KG1 (cell line): ENCODE results near the gene SULT2B1.
A peak's percentile ranks its signal among the peaks of the same experiment; 100 is the strongest.
"Not testable (repeated sequence)": the region's sequence is repeated elsewhere in the genome, so short reads cannot be mapped to it uniquely, and the experiment has no call there.

Source experiments
- DNase-seq: peaks from one replicate; lab custom pipeline; 2025; lab: John Stamatoyannopoulos, UW

SULT2B1 gene

GRCh38 chr19:48558018-48558684 lies 6.2 kb downstream of the SULT2B1 start:
- no peak for DNase-seq

GRCh38 chr19:48560095-48560530 lies 8.1 kb downstream of the SULT2B1 start:
- no peak for DNase-seq

- no peak for DNase-seq
Observed at GRCh38 chr19:48561412-48561811, 9.4 kb downstream of the SULT2B1 start.

- no peak for DNase-seq
Observed at GRCh38 chr19:48565090-48565489, 13.1 kb downstream of the SULT2B1 start.

- DNase-seq, result no peak
Observed at GRCh38 chr19:48568345-48568886, 16.4 kb downstream of the SULT2B1 start.

GRCh38 chr19:48569814-48570213 lies 17.8 kb downstream of the SULT2B1 start:
- DNase-seq, result no peak

- no peak for DNase-seq
Observed at GRCh38 chr19:48571378-48572162, 19.6 kb downstream of the SULT2B1 start.

GRCh38 chr19:48573163-48573505 lies 21.2 kb downstream of the SULT2B1 start:
- no peak for DNase-seq

GRCh38 chr19:48575931-48576622 lies 24.1 kb downstream of the SULT2B1 start:
- no peak for DNase-seq

- DNase-seq, result not testable (repeated sequence)
Observed at GRCh38 chr19:48577908-48578307, 25.9 kb downstream of the SULT2B1 start.

- DNase-seq, result no peak
Observed at GRCh38 chr19:48578891-48579290, 26.9 kb downstream of the SULT2B1 start.

GRCh38 chr19:48582168-48582567 lies 30.2 kb downstream of the SULT2B1 start:
- no peak for DNase-seq

- no peak for DNase-seq
Observed at GRCh38 chr19:48587387-48587786, 35.4 kb downstream of the SULT2B1 start.

- DNase-seq, result peak; percentile 88
Observed at GRCh38 chr19:48588670-48589401, 36.9 kb downstream of the SULT2B1 start.

GRCh38 chr19:48591021-48591420 lies 39.0 kb downstream of the SULT2B1 start:
- DNase-seq, result no peak

- DNase-seq, result no peak
Observed at GRCh38 chr19:48595171-48595570, 43.2 kb downstream of the SULT2B1 start.

GRCh38 chr19:48595833-48596232 lies 43.9 kb downstream of the SULT2B1 start:
- no peak for DNase-seq

GRCh38 chr19:48596237-48596636 lies 44.3 kb downstream of the SULT2B1 start:
- no peak for DNase-seq

- no peak for DNase-seq
Observed at GRCh38 chr19:48596679-48597465, 44.9 kb downstream of the SULT2B1 start.

GRCh38 chr19:48598996-48599700 lies 47.2 kb downstream of the SULT2B1 start:
- no peak for DNase-seq
